Smooth muscle cell of the pulmonary artery (primary cell): ENCODE results near the gene CRYAB. TPM values are rescaled to one million over a fixed set of nuclear protein-coding genes. Genes with fewer than 3 reads are reported as not detected.

Source experiments
- total RNA-seq: library from RNA; depleted of rRNA; stranded (reverse); fragments of >200 nt; gene quantifications from 2 replicates; pipeline ENCODE4 v1.2.3, GENCODE V29; 2014

The CRYAB gene, protein sequence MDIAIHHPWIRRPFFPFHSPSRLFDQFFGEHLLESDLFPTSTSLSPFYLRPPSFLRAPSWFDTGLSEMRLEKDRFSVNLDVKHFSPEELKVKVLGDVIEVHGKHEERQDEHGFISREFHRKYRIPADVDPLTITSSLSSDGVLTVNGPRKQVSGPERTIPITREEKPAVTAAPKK
- 34.2 and 73.0 TPM in 2 replicates for total RNA-seq

DNA sequence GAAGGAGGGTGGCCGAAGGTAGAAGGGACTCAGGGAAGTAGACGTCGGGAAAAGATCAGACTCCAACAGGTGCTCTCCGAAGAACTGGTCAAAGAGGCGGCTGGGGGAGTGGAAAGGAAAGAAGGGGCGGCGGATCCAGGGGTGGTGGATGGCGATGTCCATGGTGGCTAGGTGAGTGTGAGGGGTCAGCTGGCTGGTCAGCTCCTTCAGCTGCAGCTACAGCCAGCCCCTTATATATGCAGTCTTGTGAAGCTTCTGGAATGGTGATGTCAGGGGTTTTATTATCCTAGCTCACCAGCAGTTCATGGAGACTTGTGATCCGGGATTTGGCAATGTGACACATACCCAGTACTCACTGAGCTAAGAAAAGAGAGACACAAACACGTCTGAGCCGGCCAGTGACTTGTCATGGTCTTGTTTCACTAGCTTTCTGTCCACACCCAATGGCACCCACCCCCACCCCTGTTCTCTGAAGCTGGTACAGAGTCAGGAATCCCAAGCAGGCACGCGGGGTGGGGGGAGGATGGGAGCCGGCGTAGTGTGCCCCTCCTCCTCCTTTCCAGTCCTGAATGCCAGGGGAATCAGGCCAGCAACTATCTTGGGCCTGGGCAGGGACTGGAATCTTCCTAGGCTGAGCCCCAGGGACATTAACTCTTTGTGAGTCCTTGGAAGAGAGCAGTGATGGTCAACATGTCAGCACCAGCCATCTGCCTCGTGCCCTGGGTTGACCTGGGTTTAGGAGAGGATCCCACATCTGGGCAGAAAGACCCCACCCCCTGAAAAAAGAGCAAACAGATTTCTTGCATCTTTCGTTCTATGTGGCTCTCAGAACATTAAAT, at the start of gene CRYAB:
TSS of gene CRYAB (minus strand) at position 208 of the 839 bp plus-strand sequence. CDS start at position 162, 46 bp downstream.

DNA sequence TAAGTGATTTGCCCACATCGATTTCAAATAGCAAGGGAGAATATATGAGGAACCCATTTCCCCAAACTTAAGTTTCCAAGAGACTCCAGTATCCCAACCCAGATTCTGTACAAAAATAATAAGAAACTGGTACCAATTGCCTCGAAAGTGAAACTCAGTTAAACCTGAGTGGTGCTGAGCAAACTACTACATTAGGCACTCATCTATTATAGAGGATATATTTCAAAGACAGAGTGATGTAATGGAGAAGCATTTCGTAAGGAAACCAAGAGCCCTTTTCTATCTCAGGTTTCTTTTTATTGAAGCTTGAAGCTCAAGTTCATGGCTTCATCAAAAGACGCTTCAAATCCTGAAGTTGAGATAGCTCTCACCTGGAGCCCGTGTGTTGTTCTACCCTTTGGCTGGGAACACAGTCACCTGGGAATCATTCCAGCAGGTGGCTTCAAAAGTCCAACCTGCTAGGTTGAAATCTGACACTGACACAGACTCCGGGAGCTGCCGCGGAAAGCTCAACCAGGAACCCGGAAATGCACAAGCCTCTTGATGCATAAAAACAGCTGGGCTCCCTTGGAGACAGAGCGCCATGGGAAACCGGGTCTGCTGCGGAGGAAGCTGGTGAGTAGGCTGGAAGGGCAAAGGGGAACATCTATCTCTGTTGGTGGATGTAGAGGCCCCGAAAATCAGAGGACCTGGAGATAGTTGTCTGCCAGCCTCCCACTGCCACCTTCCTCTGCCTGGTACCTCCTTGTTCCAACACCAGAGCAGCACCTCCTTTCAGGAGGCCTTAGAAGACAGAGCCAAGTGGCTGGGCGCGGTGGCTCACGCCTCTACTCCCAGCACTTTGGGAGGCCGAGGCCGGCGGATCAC, 7.1 kb upstream of the CRYAB start, which contains the start of gene C11orf52:
TSS of gene C11orf52 (plus strand) at position 524 of the 867 bp plus-strand sequence. CDS start at position 584, 60 bp downstream.

DNA sequence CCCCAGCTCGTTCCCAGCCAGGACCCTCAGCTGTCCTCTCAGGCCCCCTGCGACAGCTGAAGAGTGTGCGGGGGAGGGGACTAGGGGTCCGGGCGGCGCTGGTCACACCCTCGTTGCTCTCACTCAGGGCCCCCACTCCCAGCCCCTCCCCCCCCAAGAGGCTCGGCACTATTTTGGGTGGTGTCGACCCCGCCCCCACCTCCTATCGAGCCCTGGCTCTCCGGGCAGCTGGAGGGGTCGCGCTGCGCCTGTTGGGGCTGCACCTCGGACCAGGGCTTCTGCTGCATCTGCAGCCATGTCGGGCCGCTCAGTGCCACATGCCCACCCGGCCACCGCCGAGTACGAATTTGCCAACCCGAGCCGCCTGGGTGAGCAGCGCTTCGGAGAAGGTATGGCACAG, 965 bp upstream of the CRYAB start, which contains the start of gene HSPB2:
TSS of gene HSPB2 (plus strand) at position 200 of the 400 bp plus-strand sequence. CDS start at position 296, 96 bp downstream.

DNA sequence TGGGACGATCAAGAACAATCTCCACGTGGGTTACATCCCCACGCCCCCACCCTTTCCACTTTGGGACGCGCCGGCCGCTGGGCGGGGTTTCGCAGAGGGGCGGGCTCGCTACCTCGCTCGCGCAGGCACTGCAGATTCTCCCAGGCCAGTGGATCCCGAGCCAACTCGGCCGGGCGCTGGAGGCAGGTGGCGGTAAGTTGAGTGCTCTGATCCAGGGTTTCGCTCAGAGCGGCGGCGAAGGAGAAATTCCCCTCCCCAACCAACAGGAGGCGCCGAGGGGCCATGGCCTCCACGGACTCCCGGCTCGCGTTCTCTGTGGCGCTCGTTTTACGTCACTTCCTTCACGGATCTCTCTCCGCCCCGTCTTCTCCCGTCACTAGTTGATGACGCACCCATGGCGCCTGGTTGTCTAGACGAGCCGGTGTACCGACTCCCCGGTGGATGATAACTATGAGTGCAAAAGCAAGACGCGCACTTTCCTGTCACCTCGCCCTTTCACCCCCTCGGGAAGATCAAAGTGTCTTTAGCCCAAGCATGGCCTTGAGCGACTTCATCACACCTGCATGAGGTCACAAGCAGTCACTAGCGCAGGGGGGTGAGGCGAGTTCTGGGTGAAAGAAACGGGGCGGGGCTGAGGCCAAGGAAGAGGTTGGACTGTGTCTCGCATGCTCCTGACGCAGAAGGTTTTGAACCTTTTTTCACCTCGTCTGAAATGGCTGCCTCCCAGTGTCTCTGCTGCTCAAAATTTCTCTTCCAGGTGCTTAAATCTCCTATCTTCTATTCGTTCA, 32.5 kb downstream of the CRYAB start, which contains the start of the genes CFAP68 and FDXACB1:
TSS of gene CFAP68 (plus strand) at position 693 of the 788 bp plus-strand sequence. CDS start at position 713, 20 bp downstream.
TSS of gene FDXACB1 (minus strand) at position 317 of the 788 bp plus-strand sequence. CDS start at position 284, 33 bp downstream.

DNA sequence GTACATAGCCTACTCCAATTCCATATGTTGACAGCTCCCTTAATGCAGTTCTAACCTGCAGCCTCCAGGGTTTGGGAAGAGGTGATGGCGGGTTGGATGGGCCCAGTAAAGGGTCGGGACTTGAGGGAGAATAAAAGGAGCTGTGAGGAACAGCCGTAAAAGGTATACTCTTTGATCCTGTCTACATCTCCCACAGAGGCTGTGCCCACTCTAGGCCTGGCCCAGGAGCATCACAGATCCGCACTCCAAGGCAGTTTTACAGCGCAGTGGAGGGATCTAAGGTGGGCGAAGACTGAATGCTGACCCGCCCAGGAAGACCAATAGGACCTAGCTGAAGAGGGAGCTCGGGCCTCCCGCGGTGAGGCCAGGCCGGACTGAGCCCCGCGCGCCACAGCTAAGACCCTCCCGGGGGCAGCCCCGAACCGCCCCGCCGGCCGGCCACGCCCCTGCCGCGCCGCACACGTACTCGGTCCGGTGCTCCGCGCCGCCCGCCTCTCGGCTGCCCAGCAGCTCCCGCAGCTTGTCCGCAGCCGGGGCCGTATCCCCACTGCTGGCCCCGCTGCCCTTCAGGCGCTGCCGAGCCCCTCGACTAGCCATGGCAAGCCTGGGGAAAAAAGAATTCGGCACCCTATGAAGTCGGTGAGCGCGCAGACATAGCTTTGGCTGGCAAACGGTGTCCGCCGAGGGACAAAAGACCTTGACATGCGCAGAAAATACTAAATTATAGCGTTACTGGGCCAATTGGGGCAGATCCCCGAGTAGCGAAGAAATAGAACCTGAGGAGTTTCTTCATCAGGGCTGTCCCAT, 40.5 kb downstream of the CRYAB start, which contains the start of gene ALG9:
TSS of gene ALG9 (minus strand) at position 696 of the 807 bp plus-strand sequence. CDS start at position 597, 99 bp downstream.

Other genes with a start within 250 kb of the CRYAB start
- 28.5 and 29.1 TPM in 2 replicates for gene PPP2R1B, start 145.4 kb downstream of the CRYAB start, total RNA-seq
- 37.7 and 38.3 TPM in 2 replicates for gene ALG9, start 40.2 kb downstream of the CRYAB start, total RNA-seq
- 1.9 and 3.2 TPM in 2 replicates for gene FDXACB1, start 32.6 kb downstream of the CRYAB start, total RNA-seq
- gene CFAP68, start 32.2 kb downstream of the CRYAB start, total RNA-seq = 10.1 and 11.6 TPM in 2 replicates
- gene HSPB2, start 964 bp upstream of the CRYAB start, total RNA-seq = 0.79 and 1.4 TPM in 2 replicates
- gene C11orf52, start 7.1 kb upstream of the CRYAB start, total RNA-seq = 0.23 and 0.72 TPM in 2 replicates
- 22.3 and 31.8 TPM in 2 replicates for gene DIXDC1, start 25.6 kb upstream of the CRYAB start, total RNA-seq
- gene DLAT, start 113.6 kb upstream of the CRYAB start, total RNA-seq = 30.8 and 31.0 TPM in 2 replicates
- 0.66 and 2.4 TPM in 2 replicates for gene PIH1D2, start 162.2 kb upstream of the CRYAB start, total RNA-seq
- 16.1 and 19.4 TPM in 2 replicates for gene NKAPD1, start 162.5 kb upstream of the CRYAB start, total RNA-seq
- 27.2 and 32.2 TPM in 2 replicates for gene TIMM8B, start 175.0 kb upstream of the CRYAB start, total RNA-seq
- gene SDHD, start 175.1 kb upstream of the CRYAB start, total RNA-seq = 158 and 181 TPM in 2 replicates